ENCODE data around the gene PRPF18.

- no peak for TF ChIP-seq CTCF (conservative IDR thresholded peaks at IDR 0.05; ENCODE audit: low read depth, low read length)
- no peak for TF ChIP-seq EZH2 (IDR thresholded peaks at IDR 0.05; ENCODE audit: borderline replicate concordance, low read depth, low read length, poor library complexity, severe bottlenecking)
These were observed 44.8 kb downstream of the PRPF18 start for GRCh38 chr10:13631594-13631993.
